Neutrophil (primary cell): Measurements from ENCODE around the gene USH2A.

Experiments
- H3K27ac ChIP-seq: fragments of 200-600 bp; sonication (generic); 2 replicates; pipeline ENCODE4 v1.5.1; 2016; ENCODE audit warnings: mild to moderate bottlenecking, moderate library complexity
- H3K27me3 ChIP-seq: fragments of 200-600 bp; sonication (generic); 2 replicates; pipeline ENCODE4 v1.6.0; 2016; ENCODE audit warnings: mild to moderate bottlenecking
- H3K36me3 ChIP-seq: fragments of 200-600 bp; sonication (generic); 2 replicates; pipeline ENCODE4 v1.5.1; 2017
- H3K4me1 ChIP-seq, 2 experiments: fragments of 200-600 bp in 1 of 2; sonication (generic) in 1 of 2; 1 replicate in 1 of 2; 2 replicates in 1 of 2; pipeline versions ENCODE4 v1.5.1 to v1.6.1; 2013 to 2016; ENCODE audit warnings: low read depth in 1 of 2, low read length in 1 of 2, mild to moderate bottlenecking in 1 of 2, moderate library complexity in 1 of 2; ENCODE audit not compliant: control insufficient read depth in 1 of 2, insufficient read depth in 1 of 2
- H3K4me3 ChIP-seq, 2 experiments: fragments of 200-600 bp in 1 of 2; sonication (generic) in 1 of 2; 1 replicate in 1 of 2; 2 replicates in 1 of 2; pipeline ENCODE4 v1.5.1; 2013 to 2016; ENCODE audit warnings: low read depth in 1 of 2, low read length in 1 of 2, mild to moderate bottlenecking in 1 of 2, moderate library complexity in 1 of 2
- H3K9me3 ChIP-seq: fragments of 200-600 bp; sonication (generic); 2 replicates; pipeline ENCODE4 v1.5.1; 2016
- TF ChIP-seq, protein P1 (sequence below): fragments of 200-600 bp; sonication (generic); IDR thresholded peaks from 2 replicates; pipeline ENCODE4 v1.5.1; 2016; ENCODE audit warnings: antibody characterized with exemption

Gene USH2A

DNA sequence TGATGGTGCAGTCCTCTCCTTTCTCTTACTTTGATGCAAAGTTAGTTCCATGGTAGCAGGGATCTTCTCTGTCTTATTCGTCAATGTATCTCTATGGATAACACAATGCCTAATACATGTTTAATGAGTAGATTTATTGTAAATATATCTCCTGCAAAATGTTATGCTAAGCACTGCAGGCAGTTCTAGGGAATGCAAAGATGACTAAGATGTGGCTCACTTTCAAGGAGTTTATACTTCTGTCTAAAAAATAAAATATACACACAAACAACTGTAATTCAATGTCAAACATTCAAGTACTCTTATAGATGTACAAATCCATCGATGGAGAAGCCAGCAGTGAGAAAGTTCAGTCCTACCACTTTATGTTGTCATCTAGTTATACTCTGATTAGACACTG lies 661.8 kb downstream of the USH2A start:
- Histone ChIP-seq H3K4me3 (no peak overlapping the region), H3K27ac (no peak overlapping the region), H3K36me3 (no peaks in the 10 kb centered on the region), H3K27me3 (no peaks in the 10 kb centered on the region), H3K4me1 (no peaks in the 10 kb centered on the region), H3K9me3 (no peaks in the 10 kb centered on the region)
- TF ChIP-seq, protein P1, sequence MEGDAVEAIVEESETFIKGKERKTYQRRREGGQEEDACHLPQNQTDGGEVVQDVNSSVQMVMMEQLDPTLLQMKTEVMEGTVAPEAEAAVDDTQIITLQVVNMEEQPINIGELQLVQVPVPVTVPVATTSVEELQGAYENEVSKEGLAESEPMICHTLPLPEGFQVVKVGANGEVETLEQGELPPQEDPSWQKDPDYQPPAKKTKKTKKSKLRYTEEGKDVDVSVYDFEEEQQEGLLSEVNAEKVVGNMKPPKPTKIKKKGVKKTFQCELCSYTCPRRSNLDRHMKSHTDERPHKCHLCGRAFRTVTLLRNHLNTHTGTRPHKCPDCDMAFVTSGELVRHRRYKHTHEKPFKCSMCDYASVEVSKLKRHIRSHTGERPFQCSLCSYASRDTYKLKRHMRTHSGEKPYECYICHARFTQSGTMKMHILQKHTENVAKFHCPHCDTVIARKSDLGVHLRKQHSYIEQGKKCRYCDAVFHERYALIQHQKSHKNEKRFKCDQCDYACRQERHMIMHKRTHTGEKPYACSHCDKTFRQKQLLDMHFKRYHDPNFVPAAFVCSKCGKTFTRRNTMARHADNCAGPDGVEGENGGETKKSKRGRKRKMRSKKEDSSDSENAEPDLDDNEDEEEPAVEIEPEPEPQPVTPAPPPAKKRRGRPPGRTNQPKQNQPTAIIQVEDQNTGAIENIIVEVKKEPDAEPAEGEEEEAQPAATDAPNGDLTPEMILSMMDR, result no peak

DNA sequence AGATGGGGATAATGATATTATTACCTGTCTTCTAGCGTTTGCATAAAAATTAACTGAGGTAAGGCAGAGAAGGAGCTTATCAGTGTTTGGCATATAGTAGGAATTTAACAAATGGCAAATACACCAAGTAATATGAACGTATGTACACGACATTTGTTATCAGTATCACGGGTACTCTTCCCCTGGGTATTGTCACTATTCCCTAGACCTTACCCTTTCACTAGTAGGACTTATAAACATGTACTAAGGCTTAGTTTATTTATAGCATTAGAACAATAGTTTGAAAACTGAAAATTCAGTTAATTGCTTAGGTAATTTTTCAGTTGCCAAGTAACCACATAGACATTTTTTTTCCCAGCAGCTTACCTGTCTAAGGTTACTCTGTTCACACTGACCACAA lies 669.1 kb downstream of the USH2A start:
- Histone ChIP-seq H3K4me1 (no peaks in the 10 kb centered on the region), H3K27ac (no peak overlapping the region), H3K9me3 (no peaks in the 10 kb centered on the region), H3K4me3 (no peak overlapping the region), H3K36me3 (no peaks in the 10 kb centered on the region), H3K27me3 (no peaks in the 10 kb centered on the region)
- TF ChIP-seq, protein P1, result no peak

DNA sequence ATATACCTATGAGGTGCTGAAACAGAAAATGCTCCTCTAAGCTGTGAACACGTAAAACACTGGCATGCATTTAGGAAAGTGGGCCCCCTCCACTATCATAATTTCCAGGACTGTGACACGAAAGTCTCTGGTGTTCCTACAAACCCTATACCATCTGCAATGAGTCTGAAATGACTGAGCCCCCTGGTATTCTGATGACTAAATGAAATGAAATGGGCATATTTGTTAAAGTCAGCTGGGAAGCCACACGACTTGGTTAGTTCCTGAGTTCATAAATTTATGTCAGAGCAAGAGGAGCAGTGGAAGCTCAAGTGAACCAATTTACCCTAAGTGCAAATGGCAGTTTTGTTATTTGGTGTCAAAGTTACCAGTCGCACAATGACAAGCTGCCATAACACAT lies 673.8 kb downstream of the USH2A start:
- TF ChIP-seq, protein P1, result no peak
- Histone ChIP-seq H3K9me3 (no peaks in the 10 kb centered on the region), H3K4me3 (no peak overlapping the region)

DNA sequence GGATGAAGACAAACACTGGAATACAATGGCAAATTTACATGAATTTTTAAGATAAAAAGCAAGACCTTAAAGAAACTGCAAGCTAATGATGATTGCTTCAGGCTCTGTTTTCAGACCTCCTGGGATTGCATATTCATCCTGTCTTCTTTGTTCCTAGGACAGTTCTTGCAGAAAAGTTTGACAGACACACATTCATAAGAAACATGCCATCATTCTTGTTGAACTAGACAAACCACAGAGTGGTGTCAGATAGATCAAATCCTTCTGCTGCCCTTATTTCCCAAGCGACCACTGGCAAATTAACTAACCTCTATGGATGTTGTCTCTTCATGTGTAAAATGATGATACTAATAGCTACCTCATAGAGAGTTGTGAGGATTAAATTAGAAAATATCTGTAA lies 674.8 kb downstream of the USH2A start:
- no peaks in the 10 kb centered on the region for H3K4me1 ChIP-seq
- H3K9me3 ChIP-seq, result no peaks in the 10 kb centered on the region
- H3K27me3 ChIP-seq, result no peaks in the 10 kb centered on the region
- H3K4me3 ChIP-seq, result no peak overlapping the region
- no peaks in the 10 kb centered on the region for H3K36me3 ChIP-seq
- H3K27ac ChIP-seq, result no peak overlapping the region
- TF ChIP-seq, protein P1, result no peak

More for the DNA sequence above, 673.8 kb downstream of the USH2A start:
- Histone ChIP-seq H3K27ac (no peak overlapping the region), H3K27me3 (no peaks in the 10 kb centered on the region), H3K36me3 (no peaks in the 10 kb centered on the region), H3K4me1 (no peaks in the 10 kb centered on the region)

DNA sequence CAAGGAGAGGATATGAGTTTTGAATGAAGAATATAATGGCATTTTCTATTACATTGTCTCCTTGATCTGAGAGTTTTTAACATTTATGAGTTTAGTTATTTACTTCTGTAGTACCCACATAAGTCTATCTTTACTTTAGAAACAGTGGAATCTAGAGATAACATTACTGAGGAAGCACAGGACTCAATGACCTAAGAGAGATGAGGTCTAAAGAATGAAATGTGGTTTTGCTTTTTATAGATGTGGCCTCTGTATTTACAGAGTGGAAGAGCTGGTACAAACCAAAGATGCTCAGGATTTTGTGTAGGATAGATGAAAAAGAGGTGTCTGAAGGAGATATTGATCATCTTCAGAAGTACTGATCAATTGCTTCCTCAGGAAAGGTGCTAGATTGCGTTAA lies 678.8 kb downstream of the USH2A start:
- TF ChIP-seq, protein P1, result no peak
- Histone ChIP-seq H3K4me1 (no peaks in the 10 kb centered on the region), H3K9me3 (no peaks in the 10 kb centered on the region), H3K27ac (no peak overlapping the region), H3K4me3 (no peak overlapping the region), H3K27me3 (no peaks in the 10 kb centered on the region), H3K36me3 (no peaks in the 10 kb centered on the region)

DNA sequence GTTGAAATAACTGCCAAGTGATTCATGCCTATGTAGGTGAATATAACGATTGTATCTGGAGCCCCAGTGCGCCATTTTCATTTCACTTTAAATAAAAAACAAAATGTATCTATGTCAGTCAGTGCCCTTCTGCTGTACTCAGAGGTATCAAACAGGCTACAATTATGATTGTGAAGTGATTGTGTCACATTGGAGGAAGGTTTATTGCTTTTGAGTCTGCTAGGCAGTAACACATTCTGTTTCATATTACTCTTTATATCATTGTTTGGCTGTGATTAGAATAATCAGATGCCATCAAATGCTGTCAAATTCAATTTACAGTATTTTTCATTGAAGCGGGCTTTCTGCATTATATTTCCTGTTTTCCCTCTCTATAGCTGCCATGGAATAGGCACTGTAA lies 684.2 kb downstream of the USH2A start:
- H3K4me1 ChIP-seq, result no peaks in the 10 kb centered on the region
- no peaks in the 10 kb centered on the region for H3K27me3 ChIP-seq
- H3K27ac ChIP-seq, result no peak overlapping the region
- no peak overlapping the region for H3K4me3 ChIP-seq
- TF ChIP-seq, protein P1, result no peak
- no peaks in the 10 kb centered on the region for H3K9me3 ChIP-seq
- H3K36me3 ChIP-seq, result no peaks in the 10 kb centered on the region
